Measurements from ENCODE around the gene XPO6. TPM values are rescaled to one million over a fixed set of nuclear protein-coding genes. Genes with fewer than 3 reads are reported as not detected.
"Not testable (repeated sequence)": the region's sequence is repeated elsewhere in the genome, so short reads cannot be mapped to it uniquely, and the experiment has no call there.

Gene XPO6
- total RNA-seq, 1 donor from 2014 or later = 82.9 TPM

GRCh38 chr16:28125592-28125991 is 86.2 kb downstream of the XPO6 start:
- Mint-ChIP-seq H3K4me3 (ENCODE audit: low read depth) (no peak overlapping the region), H3K9me3 (ENCODE audit: low read depth) (no peaks in the 10 kb centered on the region), H3K4me1 (ENCODE audit: low read depth) (no peaks in the 10 kb centered on the region), H3K36me3 (ENCODE audit: insufficient read depth) (peaks cover 15% of the 10 kb centered on the region), H3K27me3 (no peaks in the 10 kb centered on the region), H3K27ac (peak overlapping the region; percentile 11)
- DNase-seq (ENCODE audit: low spot score, unreplicated experiment) = no peak
- no peak for TF ChIP-seq CTCF (IDR thresholded peaks at IDR 0.05; ENCODE audit: unreplicated experiment)

- no peak for TF ChIP-seq CTCF (IDR thresholded peaks at IDR 0.05; ENCODE audit: unreplicated experiment)
- Mint-ChIP-seq H3K27me3 (no peaks in the 10 kb centered on the region), H3K4me1 (ENCODE audit: low read depth) (no peaks in the 10 kb centered on the region), H3K36me3 (ENCODE audit: insufficient read depth) (peaks cover 12% of the 10 kb centered on the region), H3K9me3 (ENCODE audit: low read depth) (no peaks in the 10 kb centered on the region), H3K27ac (no peak overlapping the region), H3K4me3 (ENCODE audit: low read depth) (no peak overlapping the region)
- no peak for DNase-seq (ENCODE audit: low spot score, unreplicated experiment)
Measured at GRCh38 chr16:28121527-28121926, 90.2 kb downstream of the XPO6 start.

GRCh38 chr16:28120754-28121153 is 91.0 kb downstream of the XPO6 start:
- Mint-ChIP-seq H3K4me3 (ENCODE audit: low read depth) (no peak overlapping the region), H3K4me1 (ENCODE audit: low read depth) (no peaks in the 10 kb centered on the region), H3K27me3 (no peaks in the 10 kb centered on the region), H3K27ac (no peak overlapping the region), H3K9me3 (ENCODE audit: low read depth) (no peaks in the 10 kb centered on the region), H3K36me3 (ENCODE audit: insufficient read depth) (peaks cover 18% of the 10 kb centered on the region)
- TF ChIP-seq CTCF (IDR thresholded peaks at IDR 0.05; ENCODE audit: unreplicated experiment) = no peak
- no peak for DNase-seq (ENCODE audit: low spot score, unreplicated experiment)

GRCh38 chr16:28118637-28119036 is 93.1 kb downstream of the XPO6 start:
- no peaks in the 10 kb centered on the region for H3K27me3 Mint-ChIP-seq
- no peak for TF ChIP-seq CTCF (IDR thresholded peaks at IDR 0.05; ENCODE audit: unreplicated experiment)
- H3K36me3 Mint-ChIP-seq (ENCODE audit: insufficient read depth) = peaks cover 22% of the 10 kb centered on the region
- no peaks in the 10 kb centered on the region for H3K9me3 Mint-ChIP-seq (ENCODE audit: low read depth)
- DNase-seq (ENCODE audit: low spot score, unreplicated experiment) = no peak
- H3K27ac Mint-ChIP-seq = no peak overlapping the region
- no peak overlapping the region for H3K4me3 Mint-ChIP-seq (ENCODE audit: low read depth)
- H3K4me1 Mint-ChIP-seq (ENCODE audit: low read depth) = no peaks in the 10 kb centered on the region

- DNase-seq (ENCODE audit: low spot score, unreplicated experiment) = no peak
- H3K36me3 Mint-ChIP-seq (ENCODE audit: insufficient read depth) = peaks cover 21% of the 10 kb centered on the region
Measured at GRCh38 chr16:28117168-28117565, 94.6 kb downstream of the XPO6 start.

GRCh38 chr16:28115866-28116265 is 95.9 kb downstream of the XPO6 start:
- H3K27me3 Mint-ChIP-seq; DNase-seq (ENCODE audit: low spot score, unreplicated experiment); H3K4me3 Mint-ChIP-seq (ENCODE audit: low read depth); H3K27ac Mint-ChIP-seq; H3K9me3 Mint-ChIP-seq (ENCODE audit: low read depth); H3K4me1 Mint-ChIP-seq (ENCODE audit: low read depth): not testable (repeated sequence)
- peaks cover 13% of the 10 kb centered on the region for H3K36me3 Mint-ChIP-seq (ENCODE audit: insufficient read depth)

More at GRCh38 chr16:28117168-28117565, 94.6 kb downstream of the XPO6 start:
- Mint-ChIP-seq H3K27ac (no peak overlapping the region), H3K4me1 (ENCODE audit: low read depth) (no peaks in the 10 kb centered on the region), H3K27me3 (no peaks in the 10 kb centered on the region), H3K4me3 (ENCODE audit: low read depth) (no peak overlapping the region), H3K9me3 (ENCODE audit: low read depth) (no peaks in the 10 kb centered on the region)
- TF ChIP-seq CTCF (IDR thresholded peaks at IDR 0.05; ENCODE audit: unreplicated experiment) = no peak
